Right lobe of liver (tissue), 4 donors: ENCODE measurements around the gene IMPDH2.

ENCODE experiments used
- POLR2A ChIP-seq: fragments of 450-650 bp; IDR thresholded peaks from one replicate; pipeline ENCODE4 v1.6.1; 2017; ENCODE audit warnings: antibody characterized with exemption, mild to moderate bottlenecking
- TF ChIP-seq, protein P1 (sequence below), 4 donors: fragments of 200-600 bp in 3 of 4; fragments of 450-650 bp in 1 of 4; IDR thresholded peaks; one replicate each; pipeline versions ENCODE4 v1.5.1 to v1.8.0; 2016 to 2022; ENCODE audit warnings: antibody characterized with exemption in 4 of 4, mild to moderate bottlenecking in 2 of 4
- donor health status: DM: no; HTN: no; CAD: no.
- donor health status: DM: no; HTN: no; CAD: no.
- donor health status: DM: no; HTN: yes; CAD: no.

DNA sequence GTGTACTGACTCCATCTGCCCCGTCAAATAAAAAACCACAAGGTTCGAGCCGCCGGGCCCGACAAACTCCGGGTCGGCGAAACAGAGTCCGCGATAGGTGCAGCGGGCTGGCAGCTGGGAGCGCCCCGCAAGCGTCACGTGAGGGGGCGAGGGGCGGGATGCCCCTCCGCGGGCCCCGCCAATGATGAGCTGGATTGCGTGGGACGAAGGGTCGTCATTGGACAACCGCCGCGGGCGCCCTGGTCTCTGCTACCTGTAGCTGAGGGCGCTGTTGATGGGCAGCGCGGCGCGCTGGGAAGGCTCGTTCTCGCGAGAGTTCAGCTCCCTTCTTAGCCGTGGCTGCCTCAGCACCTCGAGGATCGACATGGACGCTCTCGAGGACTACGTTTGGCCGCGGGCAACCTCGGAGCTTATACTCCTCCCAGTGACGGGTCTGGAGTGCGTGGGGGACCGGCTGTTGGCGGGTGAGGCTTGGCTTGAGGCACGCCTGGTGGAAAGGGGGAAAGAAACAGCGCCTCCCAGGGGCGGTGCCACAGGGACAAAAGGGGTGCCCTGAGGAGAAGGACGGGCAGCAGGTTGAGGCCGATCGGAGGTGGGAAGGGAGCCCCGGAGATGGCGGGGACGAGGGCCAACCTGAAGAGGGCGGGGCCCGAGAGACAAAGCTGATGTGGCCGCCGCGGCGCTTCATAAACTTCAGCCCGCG lies 22.0 kb downstream of the IMPDH2 start, which contains the start of gene WDR6:
- TF ChIP-seq, protein P1, sequence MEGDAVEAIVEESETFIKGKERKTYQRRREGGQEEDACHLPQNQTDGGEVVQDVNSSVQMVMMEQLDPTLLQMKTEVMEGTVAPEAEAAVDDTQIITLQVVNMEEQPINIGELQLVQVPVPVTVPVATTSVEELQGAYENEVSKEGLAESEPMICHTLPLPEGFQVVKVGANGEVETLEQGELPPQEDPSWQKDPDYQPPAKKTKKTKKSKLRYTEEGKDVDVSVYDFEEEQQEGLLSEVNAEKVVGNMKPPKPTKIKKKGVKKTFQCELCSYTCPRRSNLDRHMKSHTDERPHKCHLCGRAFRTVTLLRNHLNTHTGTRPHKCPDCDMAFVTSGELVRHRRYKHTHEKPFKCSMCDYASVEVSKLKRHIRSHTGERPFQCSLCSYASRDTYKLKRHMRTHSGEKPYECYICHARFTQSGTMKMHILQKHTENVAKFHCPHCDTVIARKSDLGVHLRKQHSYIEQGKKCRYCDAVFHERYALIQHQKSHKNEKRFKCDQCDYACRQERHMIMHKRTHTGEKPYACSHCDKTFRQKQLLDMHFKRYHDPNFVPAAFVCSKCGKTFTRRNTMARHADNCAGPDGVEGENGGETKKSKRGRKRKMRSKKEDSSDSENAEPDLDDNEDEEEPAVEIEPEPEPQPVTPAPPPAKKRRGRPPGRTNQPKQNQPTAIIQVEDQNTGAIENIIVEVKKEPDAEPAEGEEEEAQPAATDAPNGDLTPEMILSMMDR (IDR thresholded peaks at IDR 0.05) = peak; percentile 46 to 56 (median 50)
- TF ChIP-seq POLR2A = peak; percentile 52
